Stimulated activated CD4-positive, alpha-beta T cell treated with anti-CD3 and anti-CD28 coated beads, Interleukin-12 subunit alpha, Interleukin-12 subunit beta, amount 100 ng/mL, for 4 hours (primary cell): Measurements from ENCODE around the gene MGST2.
"Not testable (repeated sequence)": the region's sequence is repeated elsewhere in the genome, so short reads cannot be mapped to it uniquely, and the experiment has no call there.

Experiments used
- DNase-seq: peaks from one replicate; pipeline ENCODE4 v3.0.0-alpha.2; 2020

Gene MGST2

GRCh38 chr4:139672732-139673131 lies 7.1 kb downstream of the MGST2 start:
- no peak for DNase-seq

DNA sequence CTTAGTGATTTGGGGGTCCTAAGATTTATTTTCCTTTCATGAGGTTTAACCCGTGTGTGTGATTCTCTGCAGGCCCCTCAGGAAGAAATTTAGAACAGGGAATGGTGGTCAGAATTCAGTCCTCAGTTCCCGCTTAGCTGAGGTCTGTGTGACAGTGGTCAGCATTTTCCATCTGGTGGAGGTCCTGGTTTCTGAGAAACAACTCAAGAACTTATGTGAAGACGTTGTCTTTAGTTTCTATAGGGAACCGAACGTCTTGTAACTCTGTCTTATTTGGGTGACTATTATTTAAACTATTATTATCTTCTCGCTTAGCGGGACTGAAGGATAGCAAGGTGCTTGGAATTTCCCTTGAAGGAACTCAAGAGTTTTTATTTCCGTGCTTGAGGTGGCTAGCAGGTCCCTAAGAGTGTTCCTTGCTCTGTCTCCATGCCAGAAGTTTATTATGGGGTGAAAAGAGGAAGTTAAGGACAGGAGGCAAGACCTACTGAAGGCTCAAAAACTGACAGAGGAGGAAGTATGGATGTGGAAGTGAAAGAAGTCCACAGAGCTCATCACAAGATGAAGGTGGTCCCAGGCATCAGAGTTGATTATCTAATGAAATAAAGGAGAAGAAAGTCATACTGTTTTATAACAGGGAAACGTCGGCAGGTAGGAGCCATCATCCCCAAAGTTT lies 9.4 kb downstream of the MGST2 start:
- no peak for DNase-seq

DNA sequence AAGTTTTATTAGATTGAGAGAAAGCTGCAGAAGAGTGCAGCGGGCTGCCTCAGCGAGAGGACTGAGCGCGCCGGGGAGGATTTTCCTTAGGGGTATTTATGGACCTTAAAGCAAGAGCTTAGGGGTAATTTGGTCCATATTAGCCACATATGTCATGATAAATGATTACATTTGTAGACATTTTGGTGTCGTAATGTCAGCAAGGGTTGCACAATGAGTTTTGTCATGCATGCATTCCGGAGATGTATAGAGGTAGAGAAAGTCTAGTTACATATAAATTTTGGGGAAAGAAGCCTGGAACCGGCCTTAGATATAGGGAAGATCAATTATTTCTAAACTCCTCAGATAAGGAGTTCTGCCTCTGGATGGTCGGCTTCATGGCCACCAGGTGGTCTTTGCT lies 10.0 kb downstream of the MGST2 start:
- DNase-seq = no peak

DNA sequence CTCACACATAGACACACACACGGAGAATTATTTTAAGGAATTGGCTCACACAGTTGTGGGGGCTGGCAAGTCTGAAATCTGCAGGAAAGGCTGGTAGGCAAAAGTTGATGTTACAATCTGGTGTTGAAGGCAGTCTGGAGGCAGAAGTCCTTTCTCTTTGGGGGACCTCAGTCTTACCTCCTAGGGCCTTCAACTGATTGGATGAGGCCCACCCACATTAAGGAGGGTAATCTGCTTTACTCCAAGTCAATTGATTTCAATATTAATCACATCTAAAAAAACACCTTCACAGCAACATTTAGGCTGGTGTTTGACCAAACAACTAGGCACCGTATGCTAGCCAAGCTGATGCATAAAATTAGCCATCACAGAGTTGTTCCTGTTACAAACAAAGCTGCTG lies 10.7 kb downstream of the MGST2 start:
- no peak for DNase-seq

- no peak for DNase-seq
These were observed 11.4 kb downstream of the MGST2 start for GRCh38 chr4:139676913-139677585.

GRCh38 chr4:139682309-139682708 lies 16.7 kb downstream of the MGST2 start:
- no peak for DNase-seq

GRCh38 chr4:139682741-139683151 lies 17.1 kb downstream of the MGST2 start:
- no peak for DNase-seq

DNA sequence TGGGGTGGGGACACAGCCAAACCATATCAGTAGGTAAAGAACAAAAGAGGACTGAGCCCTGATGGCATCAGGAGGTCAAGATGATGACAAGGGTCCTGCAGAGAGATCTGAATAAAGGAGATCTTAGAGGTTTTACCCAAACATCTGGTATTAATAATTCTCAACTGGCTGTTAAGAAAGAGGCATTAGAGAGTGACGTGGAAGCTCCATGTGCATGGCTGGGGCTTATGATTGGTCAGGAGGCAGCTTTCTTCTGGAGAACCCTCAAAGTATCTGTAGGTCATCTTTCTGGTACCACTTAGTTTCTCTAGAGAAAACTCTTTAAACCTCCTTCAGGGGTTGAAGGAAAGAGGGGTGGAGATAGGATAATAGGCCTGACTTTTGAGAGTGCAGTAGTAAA lies 18.7 kb downstream of the MGST2 start:
- DNase-seq = no peak

- no peak for DNase-seq
These were observed 19.6 kb downstream of the MGST2 start for GRCh38 chr4:139685180-139685579.

GRCh38 chr4:139686130-139686529 lies 20.5 kb downstream of the MGST2 start:
- no peak for DNase-seq

DNA sequence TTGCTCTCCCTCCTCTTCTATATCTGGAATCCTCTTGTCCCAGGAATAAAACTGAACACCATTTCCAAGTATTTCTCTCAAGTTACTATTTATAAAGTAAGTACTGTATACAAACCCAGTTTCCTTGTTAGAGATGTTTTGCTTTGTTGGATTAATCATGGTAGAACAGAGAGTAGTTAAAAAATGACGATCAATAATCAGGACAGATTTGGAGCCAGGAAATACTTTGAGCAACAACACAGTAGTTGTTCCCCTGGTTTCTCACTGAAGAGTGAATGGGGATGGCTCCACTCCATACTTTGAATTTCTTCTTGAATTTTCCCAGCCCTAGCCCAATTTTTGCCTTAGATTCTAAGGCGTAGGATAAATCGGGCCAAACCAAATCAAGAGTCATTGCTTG lies 21.4 kb downstream of the MGST2 start:
- DNase-seq = no peak

- no peak for DNase-seq
These were observed 23.6 kb downstream of the MGST2 start for GRCh38 chr4:139689093-139689722.

GRCh38 chr4:139690419-139690818 lies 24.8 kb downstream of the MGST2 start:
- no peak for DNase-seq

DNA sequence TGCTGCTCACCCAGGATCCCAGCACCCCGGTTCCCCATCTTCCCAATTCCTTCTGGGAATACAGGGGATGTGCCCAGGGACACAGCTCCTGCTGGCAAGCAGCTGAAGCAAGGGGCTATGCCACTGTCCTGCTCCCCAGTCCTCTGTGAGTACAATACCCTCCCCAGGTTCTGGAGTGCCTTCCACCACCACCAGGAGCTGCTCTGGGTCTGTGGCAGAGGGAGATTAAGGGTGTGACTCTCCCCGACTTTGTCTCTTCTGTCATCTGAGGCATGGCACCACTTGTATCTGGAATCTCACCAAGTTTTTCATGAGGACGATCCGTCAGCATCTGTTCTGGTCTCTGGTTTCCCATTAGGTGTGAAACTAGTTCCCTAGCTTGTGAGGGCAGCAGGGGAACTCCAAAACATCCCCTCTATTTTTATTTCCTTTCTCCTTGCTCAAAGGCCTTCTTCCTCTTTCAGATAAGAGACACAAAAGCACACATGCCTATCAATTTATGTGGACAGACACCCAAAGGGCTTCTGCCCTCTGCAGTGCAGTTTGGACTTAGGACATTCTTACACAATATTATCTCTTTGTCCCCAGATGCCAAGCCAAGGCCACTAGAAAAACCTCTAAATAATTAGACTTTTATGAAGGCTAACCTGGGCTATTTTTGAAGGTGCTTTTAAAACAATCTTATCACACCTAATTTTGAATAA lies 26.8 kb downstream of the MGST2 start:
- DNase-seq = no peak

DNA sequence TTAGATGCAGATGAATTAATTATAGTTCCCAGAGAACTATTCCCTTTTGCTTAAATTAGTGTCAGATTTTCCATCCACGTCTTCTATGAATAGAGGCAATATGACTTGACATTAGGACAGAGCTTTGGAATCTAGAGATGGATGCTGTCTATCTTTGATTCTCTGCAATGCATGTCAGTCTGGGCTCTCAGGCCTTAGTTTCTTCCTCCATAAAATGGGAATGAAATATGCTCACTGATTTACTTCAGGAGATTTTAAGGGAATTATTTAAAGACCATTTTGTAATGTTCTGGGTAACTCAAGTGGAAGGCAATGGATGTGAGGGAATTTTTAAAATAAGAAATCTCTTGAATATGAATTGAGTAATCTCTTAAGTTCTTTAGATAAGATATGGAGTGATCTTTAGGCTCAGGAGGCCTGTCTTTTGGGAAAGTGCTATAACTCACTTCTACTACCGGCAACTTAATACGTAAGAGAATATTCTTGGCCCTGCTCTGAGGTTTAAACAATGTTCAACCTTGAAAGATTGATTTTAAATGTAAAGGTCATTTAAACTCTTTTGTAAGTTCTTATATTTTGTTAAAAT lies 29.0 kb downstream of the MGST2 start:
- DNase-seq = no peak

- no peak for DNase-seq
These were observed 30.9 kb downstream of the MGST2 start for GRCh38 chr4:139696491-139696890.

- DNase-seq = not testable (repeated sequence)
These were observed 32.7 kb downstream of the MGST2 start for GRCh38 chr4:139698167-139698925.

DNA sequence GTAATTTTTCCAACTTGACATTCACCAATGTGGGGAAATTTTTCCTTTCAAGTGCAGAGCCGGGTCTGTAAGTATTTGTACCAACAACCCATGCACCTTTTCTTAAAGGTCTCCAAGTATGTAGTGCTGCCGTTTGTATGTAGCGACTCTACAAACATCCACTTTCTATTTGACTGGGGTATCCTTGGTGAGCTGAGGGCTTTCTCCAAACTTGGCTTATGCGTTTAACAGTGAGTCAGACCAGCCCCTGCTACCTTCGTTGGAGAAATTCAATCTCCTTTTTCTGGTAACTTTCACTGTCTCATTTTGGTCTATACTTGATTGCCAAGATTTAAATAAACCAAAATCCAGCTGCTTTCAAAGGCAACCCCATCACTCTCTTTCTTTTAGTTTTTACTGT lies 34.9 kb downstream of the MGST2 start:
- no peak for DNase-seq

DNA sequence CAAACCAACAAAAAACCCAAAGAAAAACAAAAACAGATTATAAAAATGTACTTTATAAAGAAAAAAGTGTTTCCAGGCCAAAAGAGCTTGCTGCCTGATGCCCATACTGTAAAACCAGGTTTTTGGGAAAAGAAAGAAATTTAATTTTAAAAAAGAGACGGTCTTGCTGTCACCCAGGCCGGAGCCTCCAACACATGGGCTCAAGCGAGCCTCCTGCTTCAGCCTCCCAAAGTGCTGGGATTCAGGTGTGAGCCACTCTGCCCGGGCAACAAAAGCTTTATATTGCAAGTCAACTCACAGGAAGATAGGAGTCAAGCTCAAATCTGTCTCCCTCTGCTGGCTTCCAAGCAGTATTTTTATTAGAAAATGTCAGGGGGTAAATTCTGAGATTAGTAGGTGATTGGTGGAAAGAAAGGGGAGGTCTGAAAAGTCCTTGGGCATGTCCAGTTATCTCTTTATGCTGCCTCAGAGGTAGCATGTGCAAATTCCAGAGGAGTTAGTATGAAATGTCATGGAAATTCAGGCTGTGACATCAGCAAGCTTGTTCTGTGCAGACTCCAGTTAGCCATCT lies 39.4 kb downstream of the MGST2 start:
- no peak for DNase-seq

GRCh38 chr4:139709660-139710059 lies 44.0 kb downstream of the MGST2 start:
- DNase-seq = no peak

DNA sequence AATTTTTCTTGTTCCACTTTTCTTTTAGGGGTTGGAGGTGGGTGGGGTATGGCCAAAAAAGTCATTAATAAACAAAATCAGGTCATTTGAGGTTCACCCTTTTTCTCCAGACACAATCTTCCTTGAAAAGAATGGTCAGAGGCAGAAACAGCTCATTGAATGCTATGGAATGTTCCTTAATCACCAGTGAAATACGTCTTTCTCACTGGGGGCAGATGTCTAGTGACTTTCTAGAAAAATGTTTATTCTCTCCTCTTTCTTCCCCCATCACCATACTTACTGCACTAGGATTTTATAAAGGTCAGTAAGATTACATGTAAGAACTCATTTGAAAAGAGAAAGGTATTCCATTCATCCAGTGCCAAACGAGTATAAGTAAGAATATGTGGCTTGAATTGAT lies 44.5 kb downstream of the MGST2 start:
- no peak for DNase-seq

GRCh38 chr4:139711461-139711860 lies 45.8 kb downstream of the MGST2 start:
- no peak for DNase-seq
